ENCODE data around the gene LAMA4.

DNA sequence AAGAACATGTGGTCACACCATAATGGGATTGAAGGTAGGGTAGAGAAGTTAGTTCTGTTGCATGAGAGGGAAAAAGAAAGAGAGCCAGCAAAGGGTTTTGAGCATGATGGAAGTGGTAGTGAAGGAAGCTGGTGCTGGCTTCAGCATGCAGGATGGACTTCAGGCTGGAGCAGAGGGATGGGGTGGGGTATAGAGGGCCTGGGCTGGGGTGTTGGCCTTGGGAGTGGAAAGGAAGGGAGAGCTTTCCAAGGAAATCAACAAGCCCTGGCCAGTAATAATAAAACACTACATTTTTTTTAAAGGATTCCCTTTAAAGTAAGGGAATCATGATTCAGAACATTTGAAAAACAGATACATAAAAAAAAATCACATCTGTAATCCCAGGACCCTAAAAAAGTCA lies 61.2 kb downstream of the LAMA4 start:
- no peak for TF ChIP-seq CTCF (IDR thresholded peaks at IDR 0.05)
- TF ChIP-seq POLR2AphosphoS5 (IDR thresholded peaks at IDR 0.05; ENCODE audit: low read depth, low read length): no peak
- no peak for TF ChIP-seq SIN3A (IDR thresholded peaks at IDR 0.05; ENCODE audit: borderline replicate concordance, insufficient read depth, low read depth, low read length)
- no peak for TF ChIP-seq REST (IDR thresholded peaks at IDR 0.05; ENCODE audit: insufficient read depth in 1 of 2, low read depth in 2 of 2, low read length in 1 of 2)

Measured in Panc1 (cell line).